ENCODE measurements around the gene KCNAB3.

Gene KCNAB3

GRCh38 chr17:7880076-7880868 lies 49.4 kb downstream of the KCNAB3 start:
- DNase-seq (ENCODE audit: low read depth, low spot score) = no peak

GRCh38 chr17:7878234-7878633 lies 51.4 kb downstream of the KCNAB3 start:
- DNase-seq (ENCODE audit: low read depth, low spot score) = no peak

- DNase-seq (ENCODE audit: low read depth, low spot score) = no peak
Observed at GRCh38 chr17:7875804-7876370, 53.8 kb downstream of the KCNAB3 start.

GRCh38 chr17:7873051-7873450 lies 56.6 kb downstream of the KCNAB3 start:
- DNase-seq (ENCODE audit: low read depth, low spot score) = no peak

Data from activated naive CD8-positive, alpha-beta T cell treated with anti-CD3 and anti-CD28 coated beads, Interleukin-2, amount 50 U/mL, for 16 hours (primary cell).